Ishikawa (cell line): ENCODE measurements around the gene OR4K2.

Source experiments
- CEBPB ChIP-seq: IDR thresholded peaks from 2 replicates; pipeline ENCODE4 v1.6.1; 2012
- CREB1 ChIP-seq: IDR thresholded peaks from 2 replicates; pipeline ENCODE4 v1.6.1; 2012; ENCODE audit warnings: low read depth
- EGR1 ChIP-seq: IDR thresholded peaks from 2 replicates; pipeline ENCODE4 v1.6.1; 2012
- EP300 ChIP-seq: IDR thresholded peaks from 2 replicates; pipeline ENCODE4 v1.6.1; 2012; ENCODE audit warnings: borderline replicate concordance
- FOXM1 ChIP-seq: IDR thresholded peaks from 2 replicates; pipeline ENCODE4 v1.6.1; 2012; ENCODE audit warnings: low read depth, borderline replicate concordance
- NFIC ChIP-seq: IDR thresholded peaks from 2 replicates; pipeline ENCODE4 v1.6.1; 2012
- RAD21 ChIP-seq: IDR thresholded peaks from 2 replicates; pipeline ENCODE4 v1.6.1; 2012; ENCODE audit warnings: low read depth
- REST ChIP-seq: IDR thresholded peaks from 2 replicates; pipeline ENCODE4 v1.6.1; 2012; ENCODE audit warnings: low read depth, mild to moderate bottlenecking
- TAF1 ChIP-seq: IDR thresholded peaks from 2 replicates; pipeline ENCODE4 v1.6.1; 2012; ENCODE audit warnings: low read depth, mild to moderate bottlenecking
- TCF12 ChIP-seq: IDR thresholded peaks from 2 replicates; pipeline ENCODE4 v1.6.1; 2012; ENCODE audit warnings: low read depth
- TEAD4 ChIP-seq: IDR thresholded peaks from 2 replicates; pipeline ENCODE4 v1.6.1; 2012
- USF1 ChIP-seq: IDR thresholded peaks from 2 replicates; pipeline ENCODE4 v1.6.1; 2012
- YY1 ChIP-seq: IDR thresholded peaks from 2 replicates; pipeline ENCODE4 v1.6.1; 2012; ENCODE audit warnings: low read depth
- ZBTB7A ChIP-seq: IDR thresholded peaks from 2 replicates; pipeline ENCODE4 v1.6.1; 2012; ENCODE audit warnings: low read depth
- TF ChIP-seq, protein P1 (sequence below): IDR thresholded peaks from 2 replicates; pipeline ENCODE4 v1.6.1; 2012

Gene OR4K2

GRCh38 chr14:19902409-19902808 lies 27.5 kb downstream of the OR4K2 start:
- TF ChIP-seq EP300 (no peak), TEAD4 (no peak), NFIC (no peak), REST (no peak), USF1 (no peak), CEBPB (no peak), CREB1 (no peak), EGR1 (no peak), YY1 (no peak), RAD21 (no peak)
- TF ChIP-seq, protein P1, sequence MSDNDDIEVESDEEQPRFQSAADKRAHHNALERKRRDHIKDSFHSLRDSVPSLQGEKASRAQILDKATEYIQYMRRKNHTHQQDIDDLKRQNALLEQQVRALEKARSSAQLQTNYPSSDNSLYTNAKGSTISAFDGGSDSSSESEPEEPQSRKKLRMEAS, result no peak

DNA sequence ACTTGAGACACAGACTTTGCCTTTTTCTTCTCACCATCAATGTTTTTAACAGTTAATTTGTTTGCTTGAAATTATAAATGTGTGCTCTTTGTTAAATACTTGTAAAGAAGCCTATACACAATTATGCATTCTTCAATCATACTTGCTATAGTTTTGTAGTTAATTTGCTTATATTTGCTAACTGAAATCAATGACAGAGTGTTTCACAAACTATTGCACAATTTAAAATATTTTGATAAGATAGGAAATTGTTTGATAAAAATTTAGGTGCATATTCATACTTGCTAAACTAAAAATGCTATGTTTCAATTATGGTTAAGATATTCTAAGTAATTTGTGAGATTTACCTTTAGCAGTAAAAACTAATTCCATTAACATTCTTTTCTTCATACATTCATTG lies 31.7 kb downstream of the OR4K2 start:
- TF ChIP-seq NFIC, result no peak
- no peak for TF ChIP-seq YY1
- no peak for TF ChIP-seq CREB1
- no peak for TF ChIP-seq TEAD4
- no peak for TF ChIP-seq CEBPB
- TF ChIP-seq, protein P1, result no peak
- no peak for TF ChIP-seq TAF1
- TF ChIP-seq EP300, result no peak
- no peak for TF ChIP-seq FOXM1
- no peak for TF ChIP-seq TCF12

DNA sequence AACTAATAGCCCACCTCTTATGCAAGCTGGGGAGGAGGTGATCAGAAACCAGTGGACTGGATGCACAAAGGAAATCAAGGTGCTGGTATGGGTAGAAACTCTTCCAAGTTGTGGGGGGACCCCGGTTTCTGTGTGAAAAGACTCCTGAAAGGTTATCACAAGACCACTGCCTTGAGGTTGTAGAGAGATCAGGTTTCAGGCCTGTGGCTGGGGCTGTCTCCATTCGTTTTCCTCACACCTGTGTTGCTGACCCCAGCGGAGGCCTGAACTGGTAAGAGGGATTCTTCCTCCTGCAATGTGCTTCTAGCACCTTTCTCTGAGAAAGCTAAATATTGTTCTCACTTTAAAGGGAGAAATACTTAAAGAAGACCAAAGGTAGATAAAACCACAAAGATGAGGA lies 36.2 kb downstream of the OR4K2 start:
- TF ChIP-seq RAD21 (no peak), EGR1 (no peak), YY1 (no peak), REST (no peak), EP300 (no peak), USF1 (no peak), TCF12 (no peak), CEBPB (no peak), FOXM1 (no peak), TAF1 (no peak), TEAD4 (no peak)

GRCh38 chr14:19917243-19917642 lies 42.3 kb downstream of the OR4K2 start:
- TF ChIP-seq, protein P1, result no peak
- TF ChIP-seq YY1 (no peak), REST (no peak), EP300 (no peak), CEBPB (no peak)

- no peak for TF ChIP-seq USF1
- TF ChIP-seq, protein P1, result no peak
- no peak for TF ChIP-seq ZBTB7A
- no peak for TF ChIP-seq NFIC
- TF ChIP-seq CEBPB, result no peak
- TF ChIP-seq CREB1, result no peak
- TF ChIP-seq TCF12, result no peak
- no peak for TF ChIP-seq RAD21
- TF ChIP-seq REST, result no peak
- no peak for TF ChIP-seq EP300
- TF ChIP-seq YY1, result no peak
- TF ChIP-seq FOXM1, result no peak
Observed at GRCh38 chr14:19917955-19918518, 43.1 kb downstream of the OR4K2 start.
